Neuronal stem cell (in vitro differentiated cells): ENCODE results near the gene NRXN3.

Source experiments
- DNase-seq: peaks from one replicate; pipeline ENCODE4 v3.0.0-alpha.2; 2013; ENCODE audit warnings: low spot score
- H2AFZ ChIP-seq: one replicate; pipeline ENCODE4 v1.6.1; 2013; ENCODE audit warnings: mild to moderate bottlenecking, low read length, inconsistent platforms
- H2AK5ac ChIP-seq: 2 replicates; pipeline ENCODE4 v1.6.1; 2013; ENCODE audit warnings: low read depth, mild to moderate bottlenecking, inconsistent platforms, low read length, moderate library complexity, mixed read lengths
- H2BK120ac ChIP-seq: 2 replicates; pipeline ENCODE4 v1.6.1; 2013; ENCODE audit warnings: low read depth, mild to moderate bottlenecking, inconsistent platforms, low read length, moderate library complexity, mixed read lengths
- H2BK12ac ChIP-seq: one replicate; pipeline ENCODE4 v1.6.1; 2013; ENCODE audit warnings: low read length, inconsistent platforms
- H2BK15ac ChIP-seq: 2 replicates; pipeline ENCODE4 v1.6.1; 2013; ENCODE audit warnings: mild to moderate bottlenecking, low read length, inconsistent platforms, mixed read lengths
- H2BK5ac ChIP-seq: one replicate; pipeline ENCODE4 v1.6.1; 2013; ENCODE audit warnings: inconsistent platforms, mild to moderate bottlenecking, low read length, moderate library complexity
- H3K14ac ChIP-seq: one replicate; pipeline ENCODE4 v1.6.1; 2013; ENCODE audit warnings: low read length, inconsistent platforms
- H3K18ac ChIP-seq: 2 replicates; pipeline ENCODE4 v1.6.1; 2013; ENCODE audit warnings: low read length, inconsistent platforms
- H3K23ac ChIP-seq: 2 replicates; pipeline ENCODE4 v1.6.1; 2013; ENCODE audit warnings: low read depth, mild to moderate bottlenecking, mixed read lengths, low read length, inconsistent platforms; ENCODE audit not compliant: poor library complexity
- H3K27ac ChIP-seq: replicated peaks from 3 replicates; pipeline ENCODE4 v1.5.1; 2013; ENCODE audit warnings: low read length, inconsistent platforms
- H3K27me3 ChIP-seq, 3 experiments: 2 replicates each; pipeline ENCODE4 v1.6.1; 2013; ENCODE audit warnings: low read length in 3 of 3, mild to moderate bottlenecking in 2 of 3, inconsistent platforms in 1 of 3, low read depth in 1 of 3, mixed read lengths in 1 of 3, moderate library complexity in 1 of 3; ENCODE audit not compliant: control insufficient read depth in 3 of 3, insufficient read depth in 3 of 3
- H3K36me3 ChIP-seq, 2 donors: replicated peaks in 1 of 2; 2 replicates each; pipeline ENCODE4 v1.6.1; 2013; ENCODE audit warnings: low read length in 2 of 2; ENCODE audit not compliant: control insufficient read depth in 2 of 2, insufficient read depth in 2 of 2
- H3K4ac ChIP-seq: 2 replicates; pipeline ENCODE4 v1.6.1; 2013; ENCODE audit warnings: inconsistent platforms, mild to moderate bottlenecking, low read length, moderate library complexity
- H3K4me1 ChIP-seq, 2 donors: 1 replicate in 1 of 2; 2 replicates in 1 of 2; pipeline ENCODE4 v1.6.1; 2013; ENCODE audit warnings: low read length in 2 of 2, low read depth in 1 of 2; ENCODE audit not compliant: control insufficient read depth in 2 of 2, insufficient read depth in 1 of 2
- H3K4me2 ChIP-seq: one replicate; pipeline ENCODE4 v1.6.1; 2013; ENCODE audit warnings: mild to moderate bottlenecking, low read length, inconsistent platforms; ENCODE audit not compliant: insufficient read depth, poor library complexity, severe bottlenecking
- H3K4me3 ChIP-seq, 2 donors: 2 replicates each; pipeline ENCODE4 v1.5.1; 2013; ENCODE audit warnings: low read length in 2 of 2, mild to moderate bottlenecking in 2 of 2, inconsistent platforms in 1 of 2, moderate library complexity in 1 of 2
- H3K79me1 ChIP-seq: one replicate; pipeline ENCODE4 v1.6.1; 2013; ENCODE audit warnings: low read depth, mild to moderate bottlenecking, inconsistent platforms, low read length, moderate library complexity
- H3K9ac ChIP-seq: one replicate; pipeline ENCODE4 v1.6.1; 2013; ENCODE audit warnings: mild to moderate bottlenecking, low read depth, low read length, inconsistent platforms; ENCODE audit not compliant: poor library complexity
- H3K9me3 ChIP-seq, 2 donors: replicated peaks in 1 of 2; 2 replicates each; pipeline versions ENCODE3 to v1.6.1; 2013; ENCODE audit warnings: low read length in 2 of 2, mild to moderate bottlenecking in 2 of 2, inconsistent platforms in 1 of 2, low read depth in 1 of 2, mixed read lengths in 1 of 2, moderate library complexity in 1 of 2; ENCODE audit not compliant: control insufficient read depth in 2 of 2, insufficient read depth in 1 of 2
- H4K8ac ChIP-seq: one replicate; pipeline ENCODE4 v1.6.1; 2013; ENCODE audit warnings: low read depth, mild to moderate bottlenecking, inconsistent platforms, low read length, moderate library complexity
- H4K91ac ChIP-seq: one replicate; pipeline ENCODE4 v1.6.1; 2013; ENCODE audit warnings: low read length, low read depth, mild to moderate bottlenecking, inconsistent platforms; ENCODE audit not compliant: poor library complexity
- WGBS, 2 donors: extraction: QIAGEN DNeasy Blood & Tissue Kit; methylation state at CpG; one replicate each; pipeline ENCODE4 v1.1.7; 2013; ENCODE audit warnings: missing lambda C conversion rate in 2 of 2, mixed read lengths in 1 of 2; ENCODE audit not compliant: insufficient read length in 2 of 2, insufficient replicate concordance in 1 of 2; ENCODE audit errors: extremely low coverage in 2 of 2; 5-methylcytosine and 5-hydroxymethylcytosine counted together

The NRXN3 gene

DNA sequence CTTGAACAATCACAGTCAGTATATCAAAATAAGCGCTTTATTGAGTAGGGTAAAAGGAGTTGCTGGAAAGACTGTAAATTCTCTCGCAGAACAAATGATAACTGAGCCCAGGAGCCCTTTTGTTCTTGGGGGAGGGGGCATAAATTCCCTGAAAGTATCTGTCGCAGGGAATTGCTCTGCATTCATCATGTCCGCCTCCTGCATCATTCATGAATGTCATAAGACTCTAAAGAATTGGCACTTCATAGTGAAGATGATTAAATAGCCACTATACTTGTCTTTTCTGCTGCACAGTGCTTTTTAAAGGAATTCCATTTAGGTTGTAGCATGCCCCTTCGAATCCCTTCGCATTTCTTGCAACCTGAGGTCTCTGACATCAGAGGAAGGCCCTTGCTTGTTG, 1278.8 kb downstream of the NRXN3 start:
- H4K8ac ChIP-seq = no peak overlapping the region
- H2BK120ac ChIP-seq = no peak overlapping the region
- H3K4me3 ChIP-seq = no peak overlapping the region
- H3K79me1 ChIP-seq = no peaks in the 10 kb centered on the region
- H3K4ac ChIP-seq = no peak overlapping the region
- no peak overlapping the region for H3K9ac ChIP-seq
- H2BK15ac ChIP-seq = no peak overlapping the region
- WGBS, 2 donors = no CpG with 5 or more reads among the region's 6 CpGs
- H2BK5ac ChIP-seq = no peak overlapping the region
- no peak overlapping the region for H3K4me2 ChIP-seq
- no peak overlapping the region for H4K91ac ChIP-seq
- H3K27ac ChIP-seq = no peak overlapping the region
- no peaks in the 10 kb centered on the region for H3K27me3 ChIP-seq
- no peak overlapping the region for H2AK5ac ChIP-seq
- H3K14ac ChIP-seq = no peak overlapping the region
- H2AFZ ChIP-seq = peak overlapping the region; percentile 75
- no peaks in the 10 kb centered on the region for H3K9me3 ChIP-seq
- no peak for DNase-seq
- no peak overlapping the region for H3K18ac ChIP-seq
- H3K36me3 ChIP-seq = no peaks in the 10 kb centered on the region
- peaks cover 0 to 2% of the 10 kb centered on the region in 2 donors for H3K4me1 ChIP-seq
- no peak overlapping the region for H2BK12ac ChIP-seq
- H3K23ac ChIP-seq = no peak overlapping the region

DNA sequence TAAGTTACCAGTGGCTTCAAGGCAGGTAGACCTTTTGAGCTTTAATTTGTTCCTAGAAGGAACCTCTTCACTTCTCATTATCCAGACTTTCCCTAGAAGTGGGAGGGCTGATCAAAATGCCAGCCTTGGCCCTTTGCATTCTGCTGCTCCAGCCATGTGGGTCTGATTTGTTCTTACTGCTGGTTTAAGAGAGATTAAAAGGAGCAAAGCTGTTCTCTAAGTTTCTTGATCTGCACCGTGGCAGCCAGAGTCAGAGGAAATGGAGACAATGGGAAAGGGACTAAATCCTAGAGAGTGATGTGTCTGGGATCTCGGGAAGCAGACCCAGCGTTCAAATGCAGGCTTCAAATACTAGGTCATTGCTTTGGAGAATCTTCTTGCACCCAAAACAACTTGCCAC, 1281.4 kb downstream of the NRXN3 start:
- no peak for DNase-seq
- Histone ChIP-seq H4K8ac (no peak overlapping the region), H2AK5ac (no peak overlapping the region), H2BK120ac (no peak overlapping the region), H3K27ac (no peak overlapping the region), H3K27me3 (no peaks in the 10 kb centered on the region), H3K14ac (no peak overlapping the region), H3K4me1 (peaks cover 0 to 2% of the 10 kb centered on the region in 2 donors), H4K91ac (no peak overlapping the region), H3K4me2 (no peak overlapping the region), H3K23ac (no peak overlapping the region), H2AFZ (peak overlapping the region; percentile 32), H2BK15ac (no peak overlapping the region), H3K4me3 (no peak overlapping the region), H3K36me3 (no peaks in the 10 kb centered on the region), H3K79me1 (no peaks in the 10 kb centered on the region), H2BK5ac (no peak overlapping the region), H2BK12ac (no peak overlapping the region), H3K9me3 (no peaks in the 10 kb centered on the region), H3K4ac (no peak overlapping the region), H3K9ac (no peak overlapping the region), H3K18ac (no peak overlapping the region)
- no CpG with 5 or more reads among the region's 3 CpGs for WGBS, 2 donors

DNA sequence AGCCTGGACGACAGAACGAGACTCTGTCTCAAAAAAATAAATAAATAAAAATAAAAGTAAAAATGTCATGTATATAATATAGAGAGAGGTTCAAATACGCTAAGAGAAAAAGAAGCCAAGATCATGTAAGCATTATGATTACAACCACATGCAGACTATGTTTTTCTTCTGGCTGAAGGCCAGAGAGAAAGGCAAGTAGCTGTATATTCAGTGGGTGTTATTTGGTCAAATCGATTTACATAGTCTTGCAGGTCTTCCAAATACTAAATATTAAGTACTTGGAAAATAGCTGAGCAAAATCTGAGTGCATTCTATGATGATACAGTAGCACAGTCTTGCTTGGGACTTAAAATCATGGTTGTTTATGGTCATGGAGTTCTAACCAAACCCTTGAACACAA, 1283.1 kb downstream of the NRXN3 start:
- Histone ChIP-seq H3K9me3 (no peaks in the 10 kb centered on the region), H2BK5ac (no peak overlapping the region), H3K23ac (no peak overlapping the region), H2AFZ (no peak overlapping the region), H2BK12ac (no peak overlapping the region), H3K4me2 (no peak overlapping the region), H3K4ac (no peak overlapping the region), H3K18ac (no peak overlapping the region), H3K27ac (no peak overlapping the region), H4K8ac (no peak overlapping the region), H2AK5ac (no peak overlapping the region), H2BK15ac (no peak overlapping the region), H3K4me3 (no peak overlapping the region), H3K4me1 (peaks cover 0 to 2% of the 10 kb centered on the region in 2 donors), H3K79me1 (no peaks in the 10 kb centered on the region), H4K91ac (no peak overlapping the region), H3K27me3 (no peaks in the 10 kb centered on the region), H2BK120ac (no peak overlapping the region), H3K9ac (no peak overlapping the region), H3K36me3 (no peaks in the 10 kb centered on the region), H3K14ac (no peak overlapping the region)
- DNase-seq = no peak
- no CpG with 5 or more reads among the region's 4 CpGs for WGBS, 2 donors

DNA sequence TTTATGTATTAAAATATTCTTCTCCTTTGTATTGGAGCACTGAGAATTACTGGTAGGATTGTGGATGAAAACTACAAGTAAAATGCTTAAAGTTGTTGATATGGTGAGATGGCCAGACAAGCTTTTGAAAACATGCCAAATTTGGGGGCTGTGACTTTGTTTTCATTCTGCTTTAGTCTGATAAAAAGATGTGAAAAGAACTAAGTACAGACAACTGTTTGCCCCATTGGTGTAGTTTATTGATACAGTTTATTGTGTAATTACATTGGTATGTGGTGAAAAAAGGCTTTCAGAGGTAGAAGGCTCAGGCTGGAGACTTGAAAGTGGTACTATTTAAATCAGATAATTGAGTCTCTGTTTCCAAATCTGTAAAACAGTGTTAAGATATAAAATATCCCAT, 1294.3 kb downstream of the NRXN3 start:
- Histone ChIP-seq H3K27ac (no peak overlapping the region), H4K91ac (no peak overlapping the region)

More for the DNA sequence above, 1294.3 kb downstream of the NRXN3 start:
- H4K8ac ChIP-seq = no peak overlapping the region
- H3K18ac ChIP-seq = no peak overlapping the region
- no peak overlapping the region for H2AK5ac ChIP-seq
- H3K79me1 ChIP-seq = no peaks in the 10 kb centered on the region
- no peak overlapping the region for H2BK5ac ChIP-seq
- no peak overlapping the region for H2BK120ac ChIP-seq
- H2BK15ac ChIP-seq = no peak overlapping the region
- H3K14ac ChIP-seq = no peak overlapping the region
- H2BK12ac ChIP-seq = no peak overlapping the region
- no peak overlapping the region for H2AFZ ChIP-seq
- H3K4ac ChIP-seq = no peak overlapping the region
- H3K36me3 ChIP-seq = no peaks in the 10 kb centered on the region
- no peaks in the 10 kb centered on the region for H3K9me3 ChIP-seq
- no peak overlapping the region for H3K4me3 ChIP-seq
- H3K23ac ChIP-seq = no peak overlapping the region
- no peaks in the 10 kb centered on the region for H3K4me1 ChIP-seq
- DNase-seq = no peak
- no peak overlapping the region for H3K9ac ChIP-seq
- H3K27me3 ChIP-seq = no peaks in the 10 kb centered on the region
- no peak overlapping the region for H3K4me2 ChIP-seq
